Kidney (tissue), 14 donors: ENCODE data around the gene BCAR1. TPM values are rescaled to one million over a fixed set of nuclear protein-coding genes. Genes with fewer than 3 reads are reported as not detected.
A peak's percentile ranks its signal among the peaks of the same experiment; 100 is the strongest.

Experiments
- DNase-seq, 5 donors: peaks; one replicate each; pipeline ENCODE4 v3.0.0-alpha.2; 2013 to 2020
- FAIRE-seq: peaks from 2 replicates; lab custom pipeline; 2012; peaks lifted over from hg19 to GRCh38; lab: Jason Lieb, UNC
- H3K27ac ChIP-seq, 2 donors: one replicate each; pipeline ENCODE4 v1.7.0; 2013; ENCODE audit warnings: low read depth in 2 of 2, low read length in 2 of 2, inconsistent platforms in 1 of 2
- H3K27me3 ChIP-seq: one replicate; pipeline ENCODE4 v1.7.1; 2013; ENCODE audit warnings: low read length, inconsistent platforms; ENCODE audit not compliant: control insufficient read depth, insufficient read depth
- H3K36me3 ChIP-seq, 3 donors: one replicate each; pipeline versions ENCODE4 v1.7.0 to v1.7.1; 2013; ENCODE audit warnings: low read length in 3 of 3, control low read depth in 1 of 3, inconsistent platforms in 1 of 3; ENCODE audit not compliant: insufficient read depth in 3 of 3, control insufficient read depth in 2 of 3
- H3K4me1 ChIP-seq, 3 donors: one replicate each; pipeline versions ENCODE4 v1.7.0 to v1.7.1; 2013; ENCODE audit warnings: low read length in 3 of 3, inconsistent platforms in 1 of 3, low read depth in 1 of 3; ENCODE audit not compliant: control insufficient read depth in 2 of 3, insufficient read depth in 2 of 3
- H3K4me3 ChIP-seq, 3 donors: one replicate each; pipeline versions ENCODE4 v1.7.0 to v1.8.1; 2013; ENCODE audit warnings: low read length in 3 of 3, control low read depth in 1 of 3, inconsistent platforms in 1 of 3
- H3K9ac ChIP-seq, 3 donors: one replicate each; pipeline versions ENCODE4 v1.7.0 to v1.7.1; 2013; ENCODE audit warnings: low read length in 3 of 3, control low read depth in 1 of 3, inconsistent platforms in 1 of 3
- H3K9me3 ChIP-seq, 3 donors: one replicate each; pipeline versions ENCODE4 v1.7.0 to v1.7.1; 2013; ENCODE audit warnings: low read length in 3 of 3, control low read depth in 1 of 3, inconsistent platforms in 1 of 3; ENCODE audit not compliant: control insufficient read depth in 2 of 3, insufficient read depth in 1 of 3
- CTCF ChIP-seq: IDR thresholded peaks from 3 replicates; pipeline ENCODE4 v1.5.1; 2012; ENCODE audit warnings: mild to moderate bottlenecking, moderate library complexity, borderline replicate concordance; ENCODE audit not compliant: insufficient read depth; ENCODE audit errors: extremely low read depth
- intact Hi-C: fragments of 100-400 bp; cut with DNase I; formaldehyde crosslinking; loops from one replicate; pipeline ENCODE4 v1.11.1; 2022
- polyA plus RNA-seq: library from polyadenylated mRNA; stranded (reverse); fragments of 350-450 nt; fragmentation: Illumina TruSeq; extraction: RNeasy Lipid Tissue Mini Kit (QIAGEN cat#74804); gene quantifications from one replicate; pipeline ENCODE4 v1.2.3, GENCODE V29; 2014; ENCODE audit warnings: low read depth, low replicate concordance; ENCODE audit not compliant: insufficient read depth
- total RNA-seq: library from RNA; stranded (reverse); fragmentation: NEBNext Ultra II Directional; extraction: Animal tissue kit (Norgen Biotek cat#: 25700); gene quantifications from one replicate; pipeline ENCODE4 v1.2.1, GENCODE V29; 2021
- donor health status: control.
- donor health status: control.
- donor health status: control.
- donor health status: control.
- donor health status: control.
- donor health status: DM: yes; HTN: yes; CAD: no.
- donor health status: Normal renal cell carcinoma (clear cell type).

BCAR1 gene
- total and polyA plus RNA-seq, 2 donors from 2014 or later, result 69.1 to 123 TPM

GRCh38 chr16:75237398-75238131 lies 13.9 kb downstream of the BCAR1 start:
- Histone ChIP-seq H3K4me1 (peaks cover 0 to 28% (median 13%) of the 10 kb centered on the region in 3 donors), H3K4me3 (no peak overlapping the region), H3K27me3 (no peaks in the 10 kb centered on the region), H3K36me3 (peaks cover 5 to 55% (median 19%) of the 10 kb centered on the region in 3 donors), H3K9ac (no peak overlapping the region), H3K27ac (peak overlapping the region in 1 of 2 donors; percentile 71), H3K9me3 (no peaks in the 10 kb centered on the region)
- intact Hi-C loops, result no loop called here
- DNase-seq (peak in 1 of 5 donors; percentile 71), FAIRE-seq (no peak)
- TF ChIP-seq CTCF, result no peak

- intact Hi-C loops, result no loop called here
- Histone ChIP-seq H3K4me3 (no peak overlapping the region), H3K27me3 (no peaks in the 10 kb centered on the region), H3K27ac (no peak overlapping the region), H3K9ac (no peak overlapping the region), H3K36me3 (peaks cover 5 to 54% (median 15%) of the 10 kb centered on the region in 3 donors), H3K9me3 (no peaks in the 10 kb centered on the region), H3K4me1 (peaks cover 0 to 28% (median 13%) of the 10 kb centered on the region in 3 donors)
- FAIRE-seq, result no peak
- no peak for TF ChIP-seq CTCF
- DNase-seq, result peak in 1 of 5 donors; percentile 75
These were observed 14.6 kb downstream of the BCAR1 start for GRCh38 chr16:75236736-75237397.

- no peak overlapping the region for H3K4me3 ChIP-seq
- no peak overlapping the region for H3K9ac ChIP-seq
- TF ChIP-seq CTCF, result no peak
- H3K4me1 ChIP-seq, result peaks cover 0 to 28% (median 13%) of the 10 kb centered on the region in 3 donors
- DNase-seq (no peak), FAIRE-seq (no peak)
- intact Hi-C loops, result no loop called here
- no peaks in the 10 kb centered on the region for H3K9me3 ChIP-seq
- H3K27ac ChIP-seq, result no peak overlapping the region
- no peaks in the 10 kb centered on the region for H3K27me3 ChIP-seq
- peaks cover 4 to 47% (median 14%) of the 10 kb centered on the region in 3 donors for H3K36me3 ChIP-seq
These were observed 15.2 kb downstream of the BCAR1 start for GRCh38 chr16:75236232-75236631.
